Measurements from ENCODE around the gene KLK10. TPM values are rescaled to one million over a fixed set of nuclear protein-coding genes. Genes with fewer than 3 reads are reported as not detected.

The KLK10 gene
- total and polyA plus RNA-seq, 10 of the 15 experiments (the other 5 are each of a cell fraction or from before 2014, with no cell fraction given): not detected

- ChIA-PET SMC1A (ENCODE audit: uncharacterized antibody, unreplicated experiment) (no interaction called here), CTCF (no interaction called here), POLR2A (no interaction called here), RAD21 (ENCODE audit: unreplicated experiment) (no interaction called here)
- Histone ChIP-seq H2AFZ (ENCODE audit: control insufficient read depth, low read depth, low read length) (no peak overlapping the region), H3K4me1 (ENCODE audit: control insufficient read depth, insufficient read depth, low read length) (no peaks in the 10 kb centered on the region), H3K79me2 (ENCODE audit: control insufficient read depth, insufficient read depth, low read length) (no peaks in the 10 kb centered on the region), H4K20me1 (ENCODE audit: control insufficient read depth, insufficient read depth) (no peaks in the 10 kb centered on the region), H3K4me3 (no peak overlapping the region), H3K27me3 (replicated peaks in 1 of 2; ENCODE audit: control insufficient read depth in 2 of 2, insufficient read depth in 2 of 2, low read length in 1 of 2) (no peaks in the 10 kb centered on the region; a peak in 3 of 4 replicates), H3K27ac (ENCODE audit: control insufficient read depth, insufficient read depth) (no peak overlapping the region), H3K4me2 (ENCODE audit: control insufficient read depth, insufficient read depth) (no peak overlapping the region), H3K9me3 (replicated peaks; ENCODE audit: control insufficient read depth, insufficient read depth, low read length) (no peaks in the 10 kb centered on the region), H3K36me3 (ENCODE audit: control insufficient read depth in 2 of 2, insufficient read depth in 2 of 2, low read length in 1 of 2) (no peaks in the 10 kb centered on the region), H3K9ac (ENCODE audit: control insufficient read depth, insufficient read depth, low read length) (no peak overlapping the region)
- DNase-seq (ENCODE audit: low read depth, low spot score) (no peak), FAIRE-seq (no peak), ATAC-seq (no peak)
- 28% methylated on average over 14 of the region's 14 CpGs for WGBS (ENCODE audit: insufficient coverage, insufficient replicate concordance, low lambda C conversion rate, missing lambda C conversion rate)
- intact Hi-C loops (cut with micrococcal nuclease; ENCODE audit: unreplicated experiment): no loop called here
- no TSS peak for BruUV-seq (replicated peaks)
- in situ Hi-C loops (cut with MboI): no loop called here
- TF ChIP-seq PBX3 (IDR thresholded peaks at IDR 0.05; ENCODE audit: insufficient replicate concordance, low read depth, low read length) (no peak), ZNF217 (IDR thresholded peaks at IDR 0.05) (no peak), NFXL1 (IDR thresholded peaks at IDR 0.05; ENCODE audit: borderline replicate concordance) (no peak), RFX5 (IDR thresholded peaks at IDR 0.05; ENCODE audit: low read depth, low read length) (no peak), CUX1 (IDR thresholded peaks at IDR 0.05; ENCODE audit: insufficient replicate concordance, low read depth, low read length) (no peak), RAD51 (IDR thresholded peaks at IDR 0.05) (no peak), E2F4 (IDR thresholded peaks at IDR 0.05; ENCODE audit: low read depth, low read length) (no peak), EZH2 (IDR thresholded peaks at IDR 0.05; ENCODE audit: borderline replicate concordance, control insufficient read depth, low read depth, low read length) (no peak), CREM (IDR thresholded peaks at IDR 0.05; ENCODE audit: low read depth) (no peak), CBX3 (IDR thresholded peaks at IDR 0.05; ENCODE audit: borderline replicate concordance, low read depth) (no peak), IRF3 (IDR thresholded peaks at IDR 0.05) (no peak), HDAC6 (IDR thresholded peaks at IDR 0.05; ENCODE audit: unreplicated experiment) (no peak), PAX8 (IDR thresholded peaks at IDR 0.05) (no peak), TAF1 (IDR thresholded peaks at IDR 0.05; ENCODE audit: borderline replicate concordance, low read depth, low read length) (no peak), FOXK2 (IDR thresholded peaks at IDR 0.05) (no peak), ASH2L (IDR thresholded peaks at IDR 0.05; ENCODE audit: borderline replicate concordance, low read depth) (no peak), CBFB (IDR thresholded peaks at IDR 0.05; ENCODE audit: low read depth) (no peak)
These were observed 3.0 kb upstream of the KLK10 start for GRCh38 chr19:51022526-51022925.

All from GM12878 (cell line).